Islet precursor cell (in vitro differentiated cells): ENCODE measurements around the gene UNC5C.

ENCODE experiments used
- DNase-seq: peaks from one replicate; pipeline ENCODE4 v3.0.0-alpha.2; 2018

Gene UNC5C

DNA sequence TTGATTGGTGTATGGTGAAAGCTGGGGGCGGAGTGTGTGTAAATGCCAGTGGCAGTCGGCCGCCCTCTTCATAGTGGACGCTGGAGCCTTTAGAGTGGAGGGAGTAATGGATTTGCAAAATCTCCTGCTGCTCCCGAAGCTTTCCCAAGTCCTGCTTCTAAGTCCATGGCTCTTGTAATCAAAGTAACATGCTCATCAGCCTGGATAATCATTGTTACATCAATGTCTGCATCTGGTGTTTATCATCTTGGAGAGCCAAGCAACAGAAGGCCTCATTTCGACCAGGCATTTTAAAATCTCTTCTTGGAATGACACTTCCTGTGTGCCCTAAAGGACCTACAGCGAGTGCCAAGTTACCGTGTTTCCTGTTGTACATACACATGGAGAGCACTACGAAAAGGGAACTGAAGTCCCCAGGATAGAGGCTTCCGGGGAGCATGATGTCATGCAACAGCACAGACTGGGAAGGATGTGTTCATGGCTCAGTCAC lies 32.2 kb downstream of the UNC5C start:
- DNase-seq, result peak; percentile 64

DNA sequence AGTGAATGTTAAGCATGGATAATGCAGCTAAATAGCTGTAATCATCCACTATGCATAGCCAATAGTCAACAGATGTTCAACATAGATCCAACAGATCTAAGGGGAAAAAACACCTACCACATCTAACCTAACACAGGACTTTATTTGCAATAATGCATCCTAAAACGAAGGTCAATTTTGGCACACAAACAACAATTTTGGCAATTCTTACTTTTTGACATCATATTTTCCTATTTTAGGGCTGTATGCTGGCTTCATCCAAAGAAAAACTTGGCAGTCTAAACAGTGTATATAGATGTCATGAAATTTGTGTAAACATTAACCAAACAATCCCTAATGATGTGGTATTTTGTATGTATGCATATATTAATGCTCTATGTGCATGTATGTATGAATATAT lies 33.2 kb downstream of the UNC5C start:
- DNase-seq, result no peak

DNA sequence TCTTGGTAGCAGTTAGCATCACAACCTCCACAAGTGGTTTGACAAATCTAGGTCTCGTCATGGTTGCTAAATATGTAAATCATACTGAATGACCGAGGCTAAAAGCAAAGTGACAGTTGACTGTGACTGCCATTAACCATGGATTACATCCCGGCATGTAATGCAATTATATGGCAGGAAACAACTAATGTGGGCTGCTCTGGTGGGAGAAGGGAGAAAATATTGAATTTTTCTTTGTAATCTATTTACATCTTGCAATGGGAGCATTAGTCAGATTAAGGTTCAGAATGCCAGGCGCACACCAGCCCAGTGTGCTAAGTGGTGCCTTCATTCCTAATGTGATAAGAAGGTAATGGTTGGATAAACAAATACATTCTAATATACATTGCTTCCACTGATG lies 35.8 kb downstream of the UNC5C start:
- no peak for DNase-seq

DNA sequence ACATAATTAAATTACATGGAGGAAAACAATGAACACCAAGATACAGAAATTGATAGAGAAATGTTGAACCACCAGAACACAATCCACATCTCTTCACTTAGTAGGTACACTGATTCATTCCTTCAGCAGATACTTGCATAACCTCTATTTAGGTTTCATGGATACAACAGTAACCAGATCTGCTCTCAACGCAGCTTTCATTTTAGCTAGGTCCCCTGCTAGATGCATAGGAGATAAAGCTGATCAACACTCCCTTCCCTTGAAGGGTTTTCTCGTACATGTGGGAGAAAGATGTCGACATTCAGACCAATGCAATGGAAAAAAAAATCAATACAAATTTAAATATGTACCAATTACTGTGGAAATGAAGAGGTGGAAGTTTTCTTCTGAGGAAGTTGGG lies 37.3 kb downstream of the UNC5C start:
- no peak for DNase-seq

DNA sequence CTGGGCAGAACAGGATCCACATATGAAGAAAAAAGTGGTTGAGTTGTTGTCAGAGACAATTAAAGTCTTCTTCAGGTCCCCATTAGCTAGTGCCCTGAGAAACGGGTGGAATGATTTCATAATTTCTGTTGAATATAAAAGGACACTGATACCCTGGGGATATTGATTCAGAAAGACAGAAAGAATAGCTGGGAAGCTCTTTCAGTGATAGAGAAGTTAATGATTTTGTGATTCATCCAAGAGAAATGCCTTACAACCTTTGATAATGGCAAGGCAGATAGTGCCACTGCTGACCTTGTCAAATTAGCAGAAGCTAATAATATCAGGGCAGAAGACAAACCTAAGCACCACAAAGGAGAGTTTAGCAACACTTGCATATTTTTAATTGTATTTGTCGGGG lies 37.9 kb downstream of the UNC5C start:
- DNase-seq, result no peak

DNA sequence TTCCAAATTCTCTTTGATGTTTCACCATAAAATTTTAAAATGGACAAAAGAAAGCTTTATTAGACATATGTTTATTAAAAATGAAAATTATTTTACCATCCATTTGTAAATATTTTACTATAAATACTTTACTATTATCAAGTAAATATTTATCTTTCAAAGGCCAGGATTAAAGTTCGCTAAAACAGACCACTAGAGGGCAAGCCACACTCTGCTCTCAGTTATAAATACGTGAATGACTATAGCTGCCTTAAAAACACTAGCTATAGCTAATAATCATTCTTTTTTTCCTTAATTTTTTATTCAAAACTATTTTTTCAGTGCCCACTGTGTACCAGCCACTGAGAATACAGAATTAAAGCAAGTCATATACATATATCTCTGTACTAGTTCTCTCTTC lies 38.6 kb downstream of the UNC5C start:
- no peak for DNase-seq

DNA sequence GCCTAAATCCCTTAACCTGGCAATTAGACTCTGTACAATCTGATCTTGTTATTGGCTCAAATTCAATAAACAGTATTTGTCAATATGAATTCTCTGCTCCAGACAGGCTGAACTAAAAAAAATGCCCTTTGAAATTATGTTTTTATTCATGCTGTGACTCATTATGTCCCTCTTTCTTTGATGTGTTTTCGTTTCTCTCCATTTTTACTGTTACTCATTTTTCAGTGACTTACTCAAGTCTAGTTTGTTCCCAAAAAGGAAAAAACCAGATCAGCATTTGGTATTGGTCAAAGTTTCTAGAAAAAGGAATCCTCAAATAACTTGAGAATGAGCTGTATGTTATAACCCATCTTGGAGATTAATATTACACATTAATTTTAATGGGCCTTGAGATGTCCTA lies 40.4 kb downstream of the UNC5C start:
- DNase-seq, result no peak

DNA sequence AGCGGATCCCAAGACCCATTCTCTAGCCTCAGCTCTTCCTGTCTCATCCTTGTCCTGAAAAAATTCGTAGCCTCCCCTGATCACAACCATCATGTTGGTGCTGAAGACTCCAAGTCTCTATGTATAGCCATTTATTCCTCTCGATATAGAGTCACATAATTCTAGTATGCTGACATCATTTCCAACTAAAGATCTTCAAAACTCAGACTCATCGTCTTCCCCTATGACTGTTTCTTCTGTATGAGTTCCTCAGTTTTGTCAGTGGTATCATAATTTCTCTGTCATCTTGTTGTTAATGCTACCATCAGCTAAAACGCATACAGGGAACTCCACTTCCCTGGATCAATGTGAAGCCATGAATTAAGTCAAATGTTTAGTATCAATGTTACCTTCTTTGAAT lies 41.2 kb downstream of the UNC5C start:
- DNase-seq, result no peak

DNA sequence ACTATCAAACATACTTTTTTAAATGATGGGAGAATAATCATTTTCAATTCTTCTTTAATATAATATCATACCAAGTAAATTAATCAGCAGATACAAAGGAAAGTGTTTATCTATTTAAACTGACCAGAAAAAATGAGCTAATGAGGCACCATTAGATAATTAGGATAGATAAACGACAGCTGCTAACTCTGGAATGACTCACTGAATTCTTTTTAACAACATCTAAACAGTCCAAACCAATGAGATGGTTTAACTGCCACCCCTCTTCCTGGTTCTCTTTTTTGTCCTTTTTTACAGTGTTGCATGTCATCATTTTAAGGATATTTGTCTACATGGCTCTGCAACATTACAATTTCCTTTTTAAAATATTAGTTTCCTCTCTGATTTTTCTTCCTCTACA lies 41.6 kb downstream of the UNC5C start:
- DNase-seq, result no peak

DNA sequence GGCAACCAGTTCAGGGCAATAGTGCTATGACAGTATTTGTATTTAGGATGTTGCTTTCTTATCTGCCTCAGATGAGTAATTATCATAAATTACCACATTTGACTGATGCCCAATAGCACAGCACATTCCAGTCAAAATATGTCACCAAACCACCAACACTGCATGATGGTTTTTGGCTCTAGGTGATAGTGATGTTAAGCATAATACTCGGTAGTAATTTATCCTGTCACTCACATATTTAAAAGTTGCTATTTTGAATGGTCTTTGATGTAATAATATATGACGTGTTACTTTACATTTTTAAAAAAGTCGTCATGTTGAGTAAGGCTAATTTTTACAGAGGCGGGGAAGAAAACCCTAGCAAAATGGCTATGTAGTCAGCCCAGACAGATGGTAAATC lies 42.5 kb downstream of the UNC5C start:
- DNase-seq, result no peak

DNA sequence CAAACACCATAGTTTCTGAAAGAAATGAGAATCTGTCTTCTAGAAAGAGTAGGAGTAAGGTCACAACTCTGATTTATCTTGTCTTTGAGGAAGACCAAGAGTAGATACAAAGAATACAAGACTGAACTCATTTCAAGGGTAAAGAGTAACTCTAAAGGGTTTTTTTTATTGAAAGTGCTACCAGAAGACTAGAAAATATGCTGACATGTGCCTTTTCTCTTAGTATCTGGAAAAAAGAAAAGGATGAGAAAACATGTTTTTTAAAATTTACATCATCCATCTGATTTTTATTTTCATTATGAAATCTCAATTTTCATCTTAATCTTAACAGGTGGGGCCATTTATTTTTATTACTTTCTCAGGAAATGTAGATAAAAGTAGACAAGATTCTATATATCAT lies 43.0 kb downstream of the UNC5C start:
- no peak for DNase-seq

DNA sequence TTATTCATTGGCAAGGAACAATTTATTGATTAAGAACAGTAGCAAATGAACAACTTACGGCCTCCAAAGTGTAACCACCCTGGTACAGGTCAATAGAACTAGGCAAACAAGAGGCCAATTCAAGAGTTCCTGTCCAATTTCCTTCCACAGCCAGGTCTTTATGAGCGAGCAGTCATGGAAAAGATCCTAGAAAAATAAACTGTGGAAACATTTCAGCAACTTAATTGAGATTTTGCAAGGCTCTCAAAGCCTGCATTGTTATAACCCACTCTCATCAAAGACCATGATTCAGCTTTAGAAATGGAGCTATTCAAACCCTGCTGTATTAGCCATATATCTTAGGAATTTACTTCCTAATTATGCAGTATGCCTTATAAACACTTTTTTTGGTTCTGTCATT lies 43.6 kb downstream of the UNC5C start:
- DNase-seq, result no peak

DNA sequence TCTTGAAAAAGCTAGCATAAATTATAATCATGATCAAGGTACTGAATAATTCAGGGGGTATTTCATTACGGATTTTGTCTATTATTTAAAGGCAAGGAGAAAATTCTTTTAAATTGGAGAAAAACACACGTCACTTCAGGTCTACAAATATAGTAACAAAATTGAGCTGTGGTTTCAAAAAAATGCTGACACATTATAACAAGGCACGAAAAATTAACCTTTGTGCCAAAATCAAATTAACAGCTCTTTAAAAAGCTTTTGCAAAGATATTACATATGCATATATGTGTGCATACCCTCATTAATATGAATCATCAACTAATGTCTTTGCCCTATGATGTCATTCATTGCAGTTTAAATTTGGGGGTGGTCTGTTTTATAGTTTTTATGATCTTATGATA lies 44.3 kb downstream of the UNC5C start:
- no peak for DNase-seq

DNA sequence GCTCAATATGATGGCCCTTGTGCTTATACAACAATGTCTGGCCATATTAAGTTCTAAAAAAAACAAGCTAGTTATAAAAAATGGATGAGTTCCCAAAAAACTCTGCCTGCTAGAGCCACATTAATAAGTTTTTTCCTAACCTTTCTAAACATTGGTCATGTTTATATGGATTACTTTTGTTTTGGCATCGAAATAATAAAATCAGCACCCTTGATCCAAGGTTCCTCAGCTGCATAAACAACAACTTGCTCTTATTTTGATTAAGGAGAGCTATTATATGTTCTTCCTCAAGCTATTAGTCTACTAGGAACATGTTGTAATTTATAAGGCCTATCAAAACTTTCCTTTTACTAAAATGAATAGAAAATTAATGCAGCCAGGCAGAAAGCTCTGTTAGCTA lies 48.4 kb downstream of the UNC5C start:
- no peak for DNase-seq

DNA sequence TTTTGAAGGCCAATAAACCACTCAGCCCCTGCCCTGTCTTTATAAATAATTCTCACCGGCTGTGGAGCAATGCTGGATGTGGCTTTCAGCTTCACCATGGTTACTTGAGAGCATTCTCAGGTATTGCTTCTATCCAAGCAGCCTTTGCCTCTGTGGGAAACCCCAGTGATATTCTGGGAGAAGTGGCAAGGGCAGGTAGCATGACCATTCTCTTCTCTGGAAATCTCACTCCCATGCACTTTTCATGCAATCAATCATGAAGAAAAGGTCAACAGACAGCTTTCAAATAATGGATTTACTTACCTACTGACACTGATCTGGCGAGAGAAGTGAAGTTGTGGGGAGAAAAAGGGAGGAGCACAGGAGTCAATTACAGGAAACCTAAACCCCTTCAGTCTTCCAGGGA lies 49.5 kb downstream of the UNC5C start:
- peak; percentile 72 for DNase-seq

DNA sequence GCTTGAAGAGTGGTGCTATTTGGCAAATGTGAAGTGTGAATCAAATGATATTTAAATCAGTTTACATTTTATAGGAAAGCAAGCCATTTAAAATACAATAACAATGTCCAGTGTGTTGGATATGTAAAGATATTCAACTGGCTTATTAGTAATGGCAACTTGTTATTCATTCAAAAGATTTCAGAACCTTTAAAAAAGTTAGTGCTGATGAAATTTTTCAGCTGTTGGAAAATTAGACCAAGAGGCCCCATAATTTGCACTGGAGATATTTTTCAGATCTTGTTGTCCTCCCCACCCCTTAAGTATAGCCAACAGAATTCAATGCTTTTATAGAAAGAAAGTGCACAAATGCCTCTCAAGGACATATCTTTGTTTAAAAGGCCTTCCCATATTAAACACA lies 54.6 kb downstream of the UNC5C start:
- DNase-seq, result no peak

DNA sequence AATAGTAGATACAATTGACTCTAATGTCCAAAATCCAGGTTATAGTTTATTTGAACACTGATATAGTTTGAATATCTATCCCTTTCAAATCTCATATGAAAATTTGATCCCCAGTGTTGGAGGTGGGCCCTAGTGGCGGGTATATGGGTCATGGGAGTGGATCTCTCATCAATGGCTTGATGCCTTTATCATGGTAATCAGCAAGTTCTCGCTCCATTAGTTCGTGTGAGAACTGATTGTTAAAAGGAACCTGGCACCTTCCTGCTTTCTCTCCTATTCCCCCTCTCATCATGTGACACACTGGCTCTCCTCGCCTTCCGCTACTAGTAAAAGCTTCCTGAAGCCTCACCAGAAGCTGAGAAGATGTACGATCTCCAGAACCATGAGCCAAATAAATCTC lies 70.1 kb downstream of the UNC5C start:
- DNase-seq, result no peak

DNA sequence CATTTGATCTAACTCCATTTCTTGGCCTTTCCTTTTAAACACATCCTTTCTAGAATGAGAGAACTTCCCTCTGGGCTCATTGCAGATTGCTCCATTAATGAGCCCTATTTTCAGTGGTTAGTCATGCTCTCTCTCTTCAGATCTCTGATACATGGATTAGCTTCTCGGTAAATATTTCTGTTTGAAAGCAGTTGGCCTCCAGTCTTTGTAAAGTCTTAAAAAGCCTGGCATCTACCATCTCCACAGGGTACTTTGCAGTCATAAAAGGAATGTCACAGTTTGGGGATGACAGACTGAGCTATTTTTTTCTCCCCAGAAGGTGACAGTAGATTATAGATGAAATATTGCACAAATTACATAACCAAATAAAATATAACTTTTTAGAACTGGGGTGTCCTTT lies 72.7 kb downstream of the UNC5C start:
- DNase-seq, result no peak

DNA sequence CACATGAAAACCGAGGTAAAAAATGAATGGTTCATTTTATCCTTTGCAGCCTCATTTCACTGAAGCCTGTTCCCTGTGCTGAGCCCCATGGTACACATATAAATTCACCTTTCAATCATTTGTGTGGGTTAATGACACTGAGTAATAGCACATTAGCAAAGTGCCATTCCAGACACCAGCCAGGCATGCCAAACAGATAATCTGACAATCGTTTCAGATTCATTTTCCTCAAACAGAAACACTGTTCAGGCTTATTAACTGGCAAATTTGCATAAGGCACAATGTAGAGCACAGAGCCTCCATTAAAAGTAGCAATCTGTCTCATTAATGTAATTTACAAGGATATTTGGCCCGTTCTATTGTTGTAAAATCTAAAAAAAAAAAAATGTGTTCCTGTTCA lies 76.2 kb downstream of the UNC5C start:
- DNase-seq, result no peak

DNA sequence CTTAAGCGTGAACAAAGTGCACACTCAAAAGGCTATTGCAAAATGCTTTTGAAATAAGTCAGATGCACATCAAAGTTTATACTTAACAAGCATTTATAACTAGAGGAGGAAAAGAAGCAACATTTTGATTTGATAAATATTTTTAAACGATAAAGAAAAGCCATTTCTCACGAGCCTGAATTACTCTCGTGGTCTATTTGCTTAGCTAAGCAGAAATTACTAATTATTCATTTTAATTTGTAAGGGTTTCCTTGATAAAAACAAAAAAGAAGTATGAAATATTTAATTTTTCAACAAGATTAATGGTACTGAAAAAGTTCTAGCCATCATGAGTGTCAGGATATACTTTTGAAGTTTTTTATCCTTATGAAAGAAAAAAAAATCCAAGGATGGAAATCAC lies 78.2 kb downstream of the UNC5C start:
- DNase-seq, result no peak

DNA sequence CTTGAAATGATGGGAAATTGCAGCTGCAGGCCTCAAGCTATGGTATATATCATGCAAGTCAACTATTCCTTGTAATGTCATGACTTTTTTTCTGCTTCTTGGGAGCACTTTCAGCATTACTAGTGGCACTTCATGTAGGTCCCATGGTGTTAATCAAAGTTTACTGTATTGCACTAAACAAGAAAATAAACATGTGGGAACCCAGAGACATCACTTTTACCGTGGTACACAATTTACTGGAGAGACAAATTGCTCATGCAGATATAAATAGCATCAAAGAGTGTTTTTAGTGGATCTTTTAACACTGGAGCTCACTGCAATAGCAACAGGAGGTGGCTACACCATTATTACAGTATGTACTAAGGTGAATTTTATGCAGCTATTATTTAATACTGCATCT lies 79.2 kb downstream of the UNC5C start:
- DNase-seq, result no peak

DNA sequence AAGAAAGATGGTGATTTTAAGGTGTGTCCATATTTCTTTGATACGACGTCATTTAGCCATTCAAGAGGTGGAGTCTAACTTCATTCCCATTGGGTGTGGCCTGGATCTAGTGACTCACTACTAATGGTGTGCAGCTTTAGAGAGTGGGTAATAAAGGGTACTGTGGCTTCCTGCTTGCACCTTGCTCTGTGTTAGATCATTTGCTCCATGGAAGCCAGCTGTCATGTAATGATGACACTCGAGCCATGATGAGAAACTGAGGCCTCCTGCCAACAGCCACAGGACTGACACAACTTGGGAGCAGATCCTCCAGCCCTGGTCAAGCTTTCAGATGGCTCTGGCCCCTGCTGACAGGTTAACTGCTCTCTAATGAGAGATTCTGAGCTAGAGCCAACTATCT lies 82.0 kb downstream of the UNC5C start:
- peak; percentile 66 for DNase-seq

DNA sequence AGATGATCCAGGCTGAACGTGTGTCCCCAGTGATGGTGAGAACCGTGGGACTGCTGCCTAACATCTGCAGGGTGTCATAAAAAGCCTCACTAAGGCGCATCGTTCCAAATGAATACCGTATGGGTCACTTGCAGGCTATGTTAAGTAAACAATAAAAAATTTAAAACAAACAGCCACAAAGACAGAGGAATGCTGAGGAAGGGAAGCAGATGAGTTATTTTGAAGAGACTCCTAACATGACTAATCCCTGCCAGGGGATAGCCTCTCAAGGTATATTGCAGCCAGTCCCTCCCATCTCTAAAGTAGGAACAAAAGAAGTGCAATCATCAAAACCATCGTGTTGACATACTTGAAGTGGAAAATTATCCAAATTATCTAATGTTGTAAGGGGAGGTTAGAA lies 83.8 kb downstream of the UNC5C start:
- no peak for DNase-seq

DNA sequence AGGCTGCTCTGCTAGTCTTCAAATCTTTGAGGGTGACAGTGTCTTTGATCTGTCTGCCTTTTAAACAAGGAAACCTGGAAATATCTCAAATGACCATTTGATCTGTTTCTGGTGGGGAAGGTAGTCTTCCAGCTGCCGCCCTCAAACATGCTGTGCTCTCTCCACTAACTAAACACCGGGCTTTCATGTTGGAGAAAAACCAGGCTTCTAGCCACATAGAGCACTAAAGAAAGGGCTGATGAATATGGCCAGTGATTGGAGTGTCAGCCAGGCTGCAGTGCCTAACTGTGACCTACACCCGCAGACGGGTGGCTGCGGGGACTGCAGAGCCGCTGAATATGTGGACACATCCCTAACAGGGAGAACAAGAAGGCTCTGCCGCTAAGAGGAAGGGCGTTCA lies 85.9 kb downstream of the UNC5C start:
- DNase-seq, result peak; percentile 86

DNA sequence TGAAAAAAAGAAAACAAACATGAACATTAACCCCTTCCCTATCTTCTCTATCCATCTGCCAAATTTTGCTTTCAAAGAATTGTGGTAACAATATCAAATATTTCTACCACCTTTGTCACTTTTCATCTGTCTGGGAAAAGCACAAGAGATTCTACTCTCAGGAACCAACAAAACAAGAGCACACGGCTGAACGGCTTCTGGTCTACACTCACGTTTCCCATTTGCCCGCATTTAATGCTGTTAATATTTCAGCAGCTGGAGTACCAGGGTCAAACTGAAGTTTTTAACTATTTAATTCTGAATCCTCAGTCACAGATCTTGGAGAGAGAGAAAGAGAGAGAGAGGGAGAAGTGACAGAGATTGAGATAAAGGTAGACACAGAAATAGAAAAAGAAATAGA lies 91.4 kb downstream of the UNC5C start:
- no peak for DNase-seq

DNA sequence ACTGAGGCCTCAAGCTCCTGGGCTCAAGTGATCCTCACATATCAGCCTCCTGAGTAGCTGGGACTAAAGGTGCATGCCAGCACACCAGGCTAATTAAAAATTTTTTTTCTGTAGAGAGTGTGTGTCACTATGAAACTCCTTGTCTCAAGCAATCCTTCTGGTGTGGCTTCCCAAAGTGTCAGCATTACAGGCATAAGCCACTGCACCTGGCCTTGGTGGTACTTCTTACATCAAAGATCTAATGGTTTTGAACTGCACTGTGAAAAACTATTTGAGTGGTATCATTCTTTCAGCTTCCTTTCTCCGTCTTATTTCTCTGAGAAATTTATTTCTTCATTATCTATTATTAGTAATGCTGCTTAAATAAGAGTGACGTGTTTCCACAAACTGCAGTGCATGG lies 98.5 kb downstream of the UNC5C start:
- no peak for DNase-seq
